GM18868 (cell line): ENCODE measurements around the gene SHQ1.
A peak's percentile ranks its signal among the peaks of the same experiment; 100 is the strongest.
"Not testable (repeated sequence)": the region's sequence is repeated elsewhere in the genome, so short reads cannot be mapped to it uniquely, and the experiment has no call there.

Experiments
- ATAC-seq: cut with Tn5 transposase; IDR thresholded peaks from one replicate; pipeline ENCODE4 v1.9.1; 2021; ENCODE audit warnings: mild to moderate bottlenecking, moderate library complexity; ENCODE audit not compliant: unreplicated experiment

The SHQ1 gene

GRCh38 chr3:72754582-72754981 is 93.7 kb downstream of the SHQ1 start:
- ATAC-seq, result no peak

- no peak for ATAC-seq
These were observed 94.8 kb downstream of the SHQ1 start for GRCh38 chr3:72753495-72753894.

GRCh38 chr3:72750405-72750965 is 97.8 kb downstream of the SHQ1 start:
- no peak for ATAC-seq

GRCh38 chr3:72748659-72749058 is 99.6 kb downstream of the SHQ1 start:
- no peak for ATAC-seq

- ATAC-seq, result no peak
These were observed 101.5 kb downstream of the SHQ1 start for GRCh38 chr3:72746430-72747411.

- ATAC-seq, result no peak
These were observed 102.9 kb downstream of the SHQ1 start for GRCh38 chr3:72745146-72745999.

- ATAC-seq, result no peak
These were observed 103.9 kb downstream of the SHQ1 start for GRCh38 chr3:72744330-72744729.

GRCh38 chr3:72739531-72740466 is 108.4 kb downstream of the SHQ1 start:
- no peak for ATAC-seq

- peak; percentile 67 for ATAC-seq
These were observed 109.3 kb downstream of the SHQ1 start for GRCh38 chr3:72738752-72739530.

GRCh38 chr3:72735072-72735471 is 113.2 kb downstream of the SHQ1 start:
- ATAC-seq, result not testable (repeated sequence)

GRCh38 chr3:72733676-72734075 is 114.6 kb downstream of the SHQ1 start:
- ATAC-seq, result no peak

GRCh38 chr3:72732666-72733345 is 115.4 kb downstream of the SHQ1 start:
- not testable (repeated sequence) for ATAC-seq

GRCh38 chr3:72728958-72729467 is 119.2 kb downstream of the SHQ1 start:
- no peak for ATAC-seq

- no peak for ATAC-seq
These were observed 119.8 kb downstream of the SHQ1 start for GRCh38 chr3:72728329-72728889.

GRCh38 chr3:72727726-72728125 is 120.5 kb downstream of the SHQ1 start:
- no peak for ATAC-seq

GRCh38 chr3:72727172-72727571 is 121.1 kb downstream of the SHQ1 start:
- no peak for ATAC-seq

- ATAC-seq, result no peak
These were observed 123.0 kb downstream of the SHQ1 start for GRCh38 chr3:72725229-72725628.

- no peak for ATAC-seq
These were observed 124.2 kb downstream of the SHQ1 start for GRCh38 chr3:72724070-72724469.
